HG03196 (cell line): ENCODE data around the gene SARDH.

Experiments used
- ATAC-seq: cut with Tn5 transposase; IDR thresholded peaks from one replicate; pipeline ENCODE4 v1.9.1; 2021; ENCODE audit not compliant: unreplicated experiment

Gene SARDH

GRCh38 chr9:133715866-133716563, 22.1 kb downstream of the SARDH start:
- ATAC-seq, result no peak

- no peak for ATAC-seq
Observed at GRCh38 chr9:133715295-133715865, 22.8 kb downstream of the SARDH start.

- no peak for ATAC-seq
Observed at GRCh38 chr9:133714606-133715294, 23.4 kb downstream of the SARDH start.

- ATAC-seq, result no peak
Observed at GRCh38 chr9:133713960-133714495, 24.1 kb downstream of the SARDH start.

- ATAC-seq, result no peak
Observed at GRCh38 chr9:133713150-133713959, 24.8 kb downstream of the SARDH start.

GRCh38 chr9:133712221-133713100, 25.7 kb downstream of the SARDH start:
- no peak for ATAC-seq

GRCh38 chr9:133711428-133712220, 26.5 kb downstream of the SARDH start:
- no peak for ATAC-seq

- no peak for ATAC-seq
Observed at GRCh38 chr9:133710661-133711427, 27.3 kb downstream of the SARDH start.

- ATAC-seq, result no peak
Observed at GRCh38 chr9:133709691-133710571, 28.2 kb downstream of the SARDH start.

- no peak for ATAC-seq
Observed at GRCh38 chr9:133709015-133709611, 29.0 kb downstream of the SARDH start.

- no peak for ATAC-seq
Observed at GRCh38 chr9:133708246-133709014, 29.7 kb downstream of the SARDH start.

- ATAC-seq, result no peak
Observed at GRCh38 chr9:133707763-133708245, 30.3 kb downstream of the SARDH start.

GRCh38 chr9:133707065-133707762, 30.9 kb downstream of the SARDH start:
- no peak for ATAC-seq

GRCh38 chr9:133706307-133707050, 31.7 kb downstream of the SARDH start:
- no peak for ATAC-seq

GRCh38 chr9:133705576-133705975, 32.6 kb downstream of the SARDH start:
- no peak for ATAC-seq
